Neural cell (in vitro differentiated cells): ENCODE measurements around the gene MINDY4B.

Source experiments
- EP300 ChIP-seq: fragments of 450-650 bp; conservative IDR thresholded peaks from 2 replicates; pipeline ENCODE4 v1.6.1; 2014; ENCODE audit warnings: antibody characterized with exemption, mild to moderate bottlenecking, moderate library complexity; ENCODE audit not compliant: poor library complexity, severe bottlenecking
- MXI1 ChIP-seq: fragments of 450-650 bp; conservative IDR thresholded peaks from 2 replicates; pipeline ENCODE4 v1.6.1; 2014; ENCODE audit warnings: antibody characterized with exemption, mild to moderate bottlenecking; ENCODE audit not compliant: poor library complexity, severe bottlenecking
- POLR2AphosphoS5 ChIP-seq: IDR thresholded peaks from 2 replicates; pipeline ENCODE4 v1.6.1; 2012
- RAD21 ChIP-seq: fragments of 450-650 bp; conservative IDR thresholded peaks from 2 replicates; pipeline ENCODE4 v1.6.1; 2014; ENCODE audit warnings: antibody characterized with exemption, mild to moderate bottlenecking, moderate library complexity
- TAF1 ChIP-seq: IDR thresholded peaks from 2 replicates; pipeline ENCODE4 v1.6.1; 2012; ENCODE audit warnings: low read depth
- TF ChIP-seq, protein P1 (sequence below): fragments of 450-650 bp; IDR thresholded peaks from 2 replicates; pipeline ENCODE4 v1.5.1; 2014; ENCODE audit warnings: antibody characterized with exemption, mild to moderate bottlenecking, moderate library complexity; ENCODE audit not compliant: poor library complexity, severe bottlenecking

DNA sequence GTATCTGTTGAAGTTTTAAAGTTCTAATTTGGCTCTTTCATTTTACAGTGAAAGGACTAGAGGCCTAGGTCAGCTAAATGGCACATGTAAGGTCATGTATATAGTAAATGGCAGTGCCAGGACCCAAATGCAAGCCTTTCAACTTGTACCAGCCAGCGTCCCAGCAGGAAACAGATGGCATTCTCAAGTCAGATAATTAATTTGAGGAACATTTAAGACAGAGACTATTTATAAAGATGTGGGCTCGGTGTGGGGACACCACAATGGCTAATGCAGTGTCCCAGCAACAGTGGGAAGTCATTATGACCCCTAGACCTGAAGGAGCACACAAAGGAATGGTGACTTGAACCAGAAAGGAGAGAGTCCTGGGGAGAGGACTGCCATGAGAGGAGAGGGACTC lies 6.1 kb downstream of the MINDY4B start:
- TF ChIP-seq, protein P1, sequence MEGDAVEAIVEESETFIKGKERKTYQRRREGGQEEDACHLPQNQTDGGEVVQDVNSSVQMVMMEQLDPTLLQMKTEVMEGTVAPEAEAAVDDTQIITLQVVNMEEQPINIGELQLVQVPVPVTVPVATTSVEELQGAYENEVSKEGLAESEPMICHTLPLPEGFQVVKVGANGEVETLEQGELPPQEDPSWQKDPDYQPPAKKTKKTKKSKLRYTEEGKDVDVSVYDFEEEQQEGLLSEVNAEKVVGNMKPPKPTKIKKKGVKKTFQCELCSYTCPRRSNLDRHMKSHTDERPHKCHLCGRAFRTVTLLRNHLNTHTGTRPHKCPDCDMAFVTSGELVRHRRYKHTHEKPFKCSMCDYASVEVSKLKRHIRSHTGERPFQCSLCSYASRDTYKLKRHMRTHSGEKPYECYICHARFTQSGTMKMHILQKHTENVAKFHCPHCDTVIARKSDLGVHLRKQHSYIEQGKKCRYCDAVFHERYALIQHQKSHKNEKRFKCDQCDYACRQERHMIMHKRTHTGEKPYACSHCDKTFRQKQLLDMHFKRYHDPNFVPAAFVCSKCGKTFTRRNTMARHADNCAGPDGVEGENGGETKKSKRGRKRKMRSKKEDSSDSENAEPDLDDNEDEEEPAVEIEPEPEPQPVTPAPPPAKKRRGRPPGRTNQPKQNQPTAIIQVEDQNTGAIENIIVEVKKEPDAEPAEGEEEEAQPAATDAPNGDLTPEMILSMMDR, result no peak
- no peak for TF ChIP-seq POLR2AphosphoS5
- TF ChIP-seq MXI1, result no peak
- no peak for TF ChIP-seq RAD21
- TF ChIP-seq EP300, result no peak
- no peak for TF ChIP-seq TAF1
